ENCODE results near the gene ZNF43.
"Not testable (repeated sequence)": the region's sequence is repeated elsewhere in the genome, so short reads cannot be mapped to it uniquely, and the experiment has no call there.

The ZNF43 gene

GRCh38 chr19:21835810-21836444, at the start of gene ZNF43:
ZNF43 (minus strand) TSS chr19:21836182; CDS start chr19:21836038, 144 bp downstream.
- peak; percentile 83 to 91 for DNase-seq

- not testable (repeated sequence) for DNase-seq
Measured at GRCh38 chr19:21885516-21885915, 49.5 kb upstream of the ZNF43 start.

- DNase-seq, result not testable (repeated sequence)
Measured at GRCh38 chr19:21884786-21885185, 48.8 kb upstream of the ZNF43 start.

- no peak for DNase-seq
Measured at GRCh38 chr19:21883516-21883915, 47.5 kb upstream of the ZNF43 start.

GRCh38 chr19:21880761-21881160, 44.8 kb upstream of the ZNF43 start:
- not testable (repeated sequence) for DNase-seq

- DNase-seq, result no peak
Measured at GRCh38 chr19:21878646-21879045, 42.7 kb upstream of the ZNF43 start.

- DNase-seq, result no peak
Measured at GRCh38 chr19:21877976-21878375, 42.0 kb upstream of the ZNF43 start.

GRCh38 chr19:21876608-21877007, 40.6 kb upstream of the ZNF43 start:
- not testable (repeated sequence) for DNase-seq

GRCh38 chr19:21856773-21857514, 21.0 kb upstream of the ZNF43 start:
- no peak for DNase-seq

GRCh38 chr19:21851596-21852345, 15.8 kb upstream of the ZNF43 start:
- DNase-seq, result peak; percentile 61 to 88

GRCh38 chr19:21850656-21851255, 14.8 kb upstream of the ZNF43 start:
- DNase-seq, result no peak

GRCh38 chr19:21848706-21849105, 12.7 kb upstream of the ZNF43 start:
- no peak for DNase-seq

- DNase-seq, result no peak
Measured at GRCh38 chr19:21843081-21843480, 7.1 kb upstream of the ZNF43 start.

GRCh38 chr19:21841488-21842097, 5.6 kb upstream of the ZNF43 start:
- DNase-seq, result no peak

- DNase-seq, result no peak
Measured at GRCh38 chr19:21841081-21841480, 5.1 kb upstream of the ZNF43 start.

GRCh38 chr19:21839976-21840375, 4.0 kb upstream of the ZNF43 start:
- DNase-seq, result no peak

GRCh38 chr19:21838646-21839045, 2.7 kb upstream of the ZNF43 start:
- DNase-seq, result no peak

- no peak for DNase-seq
Measured at GRCh38 chr19:21835429-21835809, 563 bp downstream of the ZNF43 start.

GRCh38 chr19:21833733-21834132, 2.2 kb downstream of the ZNF43 start:
- no peak for DNase-seq

GRCh38 chr19:21824679-21825078, 11.3 kb downstream of the ZNF43 start:
- no peak for DNase-seq

GRCh38 chr19:21823224-21823623, 12.8 kb downstream of the ZNF43 start:
- no peak for DNase-seq

GRCh38 chr19:21812448-21812847, 23.5 kb downstream of the ZNF43 start:
- no peak for DNase-seq

Measured in bone marrow (tissue), 2 donors.